Thyroid gland (tissue), 4 donors: ENCODE measurements around the gene KRT3. TPM values are rescaled to one million over a fixed set of nuclear protein-coding genes. Genes with fewer than 3 reads are reported as not detected.

ENCODE experiments used
- DNase-seq, 2 donors: peaks; one replicate each; pipeline ENCODE4 v3.0.0-alpha.2; 2019
- H3K27ac ChIP-seq, 3 donors: fragments of 200-600 bp; sonication (generic); 1 replicate in 2 of 3; 2 replicates in 1 of 3; pipeline ENCODE4 v1.5.1; 2016 to 2019; ENCODE audit warnings: mild to moderate bottlenecking in 1 of 3, moderate library complexity in 1 of 3
- H3K27me3 ChIP-seq: fragments of 200-600 bp; sonication (generic); one replicate; pipeline ENCODE4 v1.5.1; 2019
- H3K36me3 ChIP-seq, 2 donors: fragments of 200-600 bp; sonication (generic); one replicate each; pipeline ENCODE4 v1.5.1; 2016 to 2019
- H3K4me1 ChIP-seq, 2 donors: fragments of 200-600 bp; sonication (generic); one replicate each; pipeline ENCODE4 v1.5.1; 2017 to 2019
- H3K4me3 ChIP-seq, 3 donors: fragments of 200-600 bp; sonication (generic); replicated peaks in 1 of 3; 1 replicate in 2 of 3; 2 replicates in 1 of 3; pipeline ENCODE4 v1.5.1; 2016; ENCODE audit warnings: mild to moderate bottlenecking in 1 of 3
- H3K9me3 ChIP-seq: fragments of 200-600 bp; sonication (generic); one replicate; pipeline ENCODE4 v1.5.1; 2017
- CTCF ChIP-seq, 6 experiments: fragments of 200-600 bp in 3 of 6; fragments of 450-650 bp in 3 of 6; sonication (generic) in 3 of 6; IDR thresholded peaks; one replicate each; pipeline ENCODE4 v1.5.1; 2016 to 2019; ENCODE audit warnings: antibody characterized with exemption in 6 of 6, mild to moderate bottlenecking in 2 of 6, inconsistent platforms in 1 of 6, moderate library complexity in 1 of 6
- POLR2A ChIP-seq, 2 donors: fragments of 450-650 bp; IDR thresholded peaks; one replicate each; pipeline ENCODE4 v1.6.1; 2017; ENCODE audit warnings: antibody characterized with exemption in 2 of 2, mild to moderate bottlenecking in 2 of 2, moderate library complexity in 1 of 2
- WGBS, 2 donors: methylation state at CpG; one replicate each; pipeline ENCODE4 v1.1.5; 2017; 5-methylcytosine and 5-hydroxymethylcytosine counted together
- intact Hi-C: fragments of 100-400 bp; cut with DNase I; formaldehyde crosslinking; loops from one replicate; pipeline ENCODE4 v1.15.1; 2023
- total RNA-seq, 4 donors: library from RNA; depleted of rRNA; stranded (reverse); fragments of >200 nt; gene quantifications; one replicate each; pipeline ENCODE4 v1.2.3, GENCODE V29; 2016

KRT3 gene
- total RNA-seq, 4 donors from 2014 or later: not detected

- Histone ChIP-seq H3K4me3 (no peak overlapping the region), H3K36me3 (no peaks in the 10 kb centered on the region), H3K27me3 (no peaks in the 10 kb centered on the region), H3K9me3 (no peaks in the 10 kb centered on the region), H3K4me1 (no peaks in the 10 kb centered on the region), H3K27ac (no peak overlapping the region)
- no peak for DNase-seq
- 82 to 90% methylated on average over 14 to 15 of the region's 15 CpGs for WGBS, 2 donors
- no peak for TF ChIP-seq POLR2A (IDR thresholded peaks at IDR 0.05)
- no peak for TF ChIP-seq CTCF (IDR thresholded peaks at IDR 0.05)
- intact Hi-C loops: no loop called here
Observed at GRCh38 chr12:52835271-52836041, 39.5 kb upstream of the KRT3 start.

DNA sequence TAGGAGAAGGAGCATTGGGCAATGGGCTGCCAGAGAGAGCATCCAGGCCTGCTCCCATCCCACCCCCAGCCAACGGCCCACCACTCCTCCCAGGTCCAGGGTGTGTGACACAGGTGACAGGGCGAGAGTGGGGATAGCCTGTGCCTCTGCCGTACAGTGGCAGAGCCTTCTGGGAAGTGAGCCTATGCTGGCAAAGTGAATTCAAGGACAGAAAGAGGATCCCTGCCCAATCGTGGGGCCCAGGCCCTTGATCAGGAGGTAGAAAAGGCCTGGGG, 38.7 kb upstream of the KRT3 start:
- DNase-seq: no peak
- H3K4me3 ChIP-seq: no peak overlapping the region
- intact Hi-C loops: no loop called here
- no peaks in the 10 kb centered on the region for H3K9me3 ChIP-seq
- H3K36me3 ChIP-seq: no peaks in the 10 kb centered on the region
- no peak overlapping the region for H3K27ac ChIP-seq
- TF ChIP-seq POLR2A (IDR thresholded peaks at IDR 0.05) (no peak), CTCF (IDR thresholded peaks at IDR 0.05) (no peak)
- H3K27me3 ChIP-seq: no peaks in the 10 kb centered on the region
- no peaks in the 10 kb centered on the region for H3K4me1 ChIP-seq
- WGBS, 2 donors: 50 to 66% methylated on average over 1 to 4 of the region's 4 CpGs

DNA sequence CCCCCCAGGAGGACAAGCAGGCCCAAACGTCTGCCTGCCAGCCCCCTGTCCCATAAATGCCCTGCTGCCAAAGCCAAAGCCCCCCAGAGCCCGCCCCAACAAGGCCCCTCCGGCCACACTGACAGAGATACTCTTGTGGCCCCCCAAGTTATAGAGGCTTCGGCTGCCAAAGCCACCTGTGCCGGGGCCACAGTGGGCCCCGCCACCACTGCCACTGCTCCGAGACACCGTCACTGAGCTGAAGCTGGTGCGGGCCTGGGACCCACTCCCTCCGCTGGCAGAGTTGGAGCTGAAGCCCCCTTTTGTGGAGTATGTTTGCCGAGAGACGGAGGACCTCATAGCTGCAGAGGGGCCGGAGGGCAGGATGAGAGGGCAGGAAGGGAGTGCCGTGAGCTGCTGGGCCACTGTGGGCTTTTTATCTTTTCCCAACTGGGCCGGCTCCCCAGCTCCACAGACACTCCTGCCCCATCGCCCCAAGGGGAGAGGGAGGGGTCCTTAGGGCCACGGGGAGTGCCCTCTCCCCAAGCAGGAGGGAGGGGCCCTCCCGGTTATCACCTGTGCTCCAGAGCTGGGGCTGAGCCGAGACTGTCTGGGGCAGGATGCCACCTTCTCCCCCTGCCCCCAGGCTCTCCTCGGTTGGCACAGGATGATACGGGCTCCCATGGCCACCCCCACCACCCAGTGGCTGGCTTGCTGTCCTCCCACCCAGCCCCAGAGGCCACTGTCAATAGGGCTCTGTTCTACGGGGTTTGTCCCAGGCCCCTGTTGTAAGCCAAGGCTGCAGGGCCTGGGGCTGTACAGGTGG, 38.2 kb upstream of the KRT3 start, which contains the start of gene KRT79:
Gene KRT79, minus strand, starts transcription at position 390 of the 805 bp plus-strand sequence. Its CDS starts 51 bp downstream, at position 339.
- no peaks in the 10 kb centered on the region for H3K9me3 ChIP-seq
- H3K36me3 ChIP-seq: no peaks in the 10 kb centered on the region
- no peak for TF ChIP-seq POLR2A (IDR thresholded peaks at IDR 0.05)
- TF ChIP-seq CTCF (IDR thresholded peaks at IDR 0.05): no peak
- intact Hi-C loops: no loop called here
- no peaks in the 10 kb centered on the region for H3K27me3 ChIP-seq
- 87 to 91% methylated on average over 12 to 13 of the region's 22 CpGs for WGBS, 2 donors
- H3K4me3 ChIP-seq: no peak within 1 kb of the TSS
- H3K27ac ChIP-seq: no peak within 1 kb of the TSS
- no peaks in the 10 kb centered on the region for H3K4me1 ChIP-seq
- no peak for DNase-seq

DNA sequence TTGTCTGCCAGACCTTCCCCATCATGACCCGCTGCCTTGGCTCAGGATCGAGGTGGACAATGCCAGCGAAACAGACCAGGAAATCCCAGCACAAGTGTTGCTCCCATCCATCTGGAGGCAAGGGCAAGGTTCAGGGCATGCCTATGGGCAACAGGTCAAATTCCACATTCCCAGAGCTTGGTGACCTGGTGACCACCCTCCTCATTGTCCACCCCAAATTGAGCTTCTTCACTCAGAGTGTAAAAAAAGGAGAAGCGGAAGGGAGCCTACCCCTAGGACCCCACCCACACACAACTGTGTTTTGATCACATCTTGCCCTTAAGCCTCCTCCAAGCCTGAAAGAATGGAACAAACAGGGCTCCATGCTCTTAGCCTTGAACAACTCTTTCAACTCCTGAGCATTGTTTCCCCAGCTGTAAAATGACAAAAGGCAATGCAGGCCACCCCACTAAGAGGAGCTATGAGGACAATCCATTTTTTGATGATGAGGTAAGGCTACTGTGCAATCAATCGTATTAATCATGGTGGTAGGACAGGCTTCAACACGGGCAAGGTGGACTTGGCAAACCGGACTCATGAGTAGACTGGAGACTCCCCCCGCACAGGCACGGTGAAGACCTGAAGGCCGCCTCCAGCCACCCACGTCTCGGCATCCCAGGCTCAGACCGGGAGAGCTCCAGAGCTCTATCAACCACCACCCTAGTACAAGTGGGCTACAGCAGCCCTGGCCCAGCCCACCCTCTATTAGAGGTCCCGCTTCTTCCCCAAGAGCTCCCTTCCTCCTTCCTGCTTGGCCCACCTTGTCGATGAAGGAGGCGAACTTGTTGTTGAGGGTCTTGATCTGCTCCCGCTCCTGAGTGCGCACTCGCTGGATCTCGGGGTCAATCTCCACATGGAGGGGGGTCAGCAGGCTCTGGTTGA, 37.3 kb upstream of the KRT3 start:
- Histone ChIP-seq H3K27me3 (no peaks in the 10 kb centered on the region), H3K4me3 (no peak overlapping the region), H3K27ac (no peak overlapping the region), H3K4me1 (no peaks in the 10 kb centered on the region), H3K36me3 (no peaks in the 10 kb centered on the region), H3K9me3 (no peaks in the 10 kb centered on the region)
- intact Hi-C loops: no loop called here
- 93 to 95% methylated on average over 15 to 20 of the region's 20 CpGs for WGBS, 2 donors
- DNase-seq: no peak
- TF ChIP-seq POLR2A (IDR thresholded peaks at IDR 0.05) (no peak), CTCF (IDR thresholded peaks at IDR 0.05) (no peak)
